Large intestine (tissue), 1 donor: ENCODE measurements around the gene CTSK. TPM values are rescaled to one million over a fixed set of nuclear protein-coding genes. Genes with fewer than 3 reads are reported as not detected.

Experiments
- polyA plus RNA-seq: library from polyadenylated mRNA; unstranded; fragments of 120-200 nt; gene quantifications from one replicate; pipeline ENCODE4 v1.2.1, GENCODE V29; 2013

Gene CTSK
- polyA plus RNA-seq, 1 donor, result 18.3 TPM

Other genes starting within 250 kb of the CTSK start
- gene MCL1, start 228.7 kb downstream of the CTSK start, polyA plus RNA-seq, result 225 TPM
- 135 TPM for gene ENSA, start 178.6 kb downstream of the CTSK start, polyA plus RNA-seq
- gene GOLPH3L, start 111.1 kb downstream of the CTSK start, polyA plus RNA-seq, result 41.4 TPM
- gene HORMAD1, start 87.4 kb downstream of the CTSK start, polyA plus RNA-seq, result 0.21 TPM
- 61.7 TPM for gene CTSS, start 42.5 kb downstream of the CTSK start, polyA plus RNA-seq
- 35.2 TPM for gene ARNT, start 68.3 kb upstream of the CTSK start, polyA plus RNA-seq
- gene CTXND2, start 78.9 kb upstream of the CTSK start, polyA plus RNA-seq, result not detected
- gene SETDB1, start 118.1 kb upstream of the CTSK start, polyA plus RNA-seq, result 56.7 TPM
- gene CERS2, start 166.6 kb upstream of the CTSK start, polyA plus RNA-seq, result 310 TPM
- gene ANXA9, start 174.0 kb upstream of the CTSK start, polyA plus RNA-seq, result 3.2 TPM
- 24.5 TPM for gene MINDY1, start 198.6 kb upstream of the CTSK start, polyA plus RNA-seq
- gene PRUNE1, start 200.2 kb upstream of the CTSK start, polyA plus RNA-seq, result 25.8 TPM
- gene BNIPL, start 228.3 kb upstream of the CTSK start, polyA plus RNA-seq, result 1.3 TPM
- gene C1orf56, start 239.5 kb upstream of the CTSK start, polyA plus RNA-seq, result 7.0 TPM